Thoracic aorta (tissue), 2 donors: ENCODE measurements around the gene OARD1. TPM values are rescaled to one million over a fixed set of nuclear protein-coding genes. Genes with fewer than 3 reads are reported as not detected.

ENCODE experiments used
- ATAC-seq: fragments of 150-250 bp; one replicate; pipeline ENCODE4 v1.8.0; 2017; ENCODE audit warnings: low read depth; ENCODE audit not compliant: insufficient number of reproducible peaks, low FRiP score
- DNase-seq: peaks from one replicate; pipeline ENCODE4 v3.0.0-alpha.2; 2020; ENCODE audit warnings: low spot score
- H3K27ac ChIP-seq, 2 donors: fragments of 200-600 bp; sonication (generic); 1 replicate in 1 of 2; 2 replicates in 1 of 2; pipeline ENCODE4 v1.5.1; 2016; ENCODE audit warnings: mild to moderate bottlenecking in 2 of 2, moderate library complexity in 2 of 2
- H3K27me3 ChIP-seq: fragments of 200-600 bp; sonication (generic); replicated peaks from 2 replicates; pipeline ENCODE4 v1.6.0; 2016; ENCODE audit warnings: mild to moderate bottlenecking; ENCODE audit not compliant: insufficient read depth
- H3K36me3 ChIP-seq: fragments of 200-600 bp; sonication (generic); one replicate; pipeline ENCODE4 v1.5.1; 2016
- H3K4me1 ChIP-seq, 2 donors: fragments of 200-600 bp; sonication (generic); 1 replicate in 1 of 2; 2 replicates in 1 of 2; pipeline versions ENCODE4 v1.5.1 to v1.6.0; 2016; ENCODE audit warnings: low read depth in 2 of 2, mild to moderate bottlenecking in 1 of 2; ENCODE audit not compliant: control insufficient read depth in 1 of 2
- H3K4me3 ChIP-seq: fragments of 200-600 bp; sonication (generic); 2 replicates; pipeline ENCODE4 v1.5.1; 2016; ENCODE audit warnings: mild to moderate bottlenecking
- H3K9me3 ChIP-seq: fragments of 200-600 bp; sonication (generic); 2 replicates; pipeline ENCODE4 v1.5.1; 2016
- CTCF ChIP-seq: fragments of 200-600 bp; sonication (generic); IDR thresholded peaks from one replicate; pipeline ENCODE4 v1.5.1; 2019; ENCODE audit warnings: antibody characterized with exemption
- total RNA-seq, 2 donors: library from RNA; depleted of rRNA; stranded (reverse); fragments of >200 nt; gene quantifications; one replicate each; pipeline versions ENCODE4 v1.1.0 to v1.2.3, GENCODE V29; 2016

The OARD1 gene
- total RNA-seq, 2 donors from 2014 or later = 3.1 to 15.0 TPM

- ATAC-seq = no peak
- Histone ChIP-seq H3K36me3 (no peaks in the 10 kb centered on the region), H3K9me3 (no peaks in the 10 kb centered on the region)
These were observed 26.5 kb downstream of the OARD1 start for GRCh38 chr6:41045664-41046063.

GRCh38 chr6:41043151-41043550, 29.0 kb downstream of the OARD1 start:
- H3K9me3 ChIP-seq = no peaks in the 10 kb centered on the region
- H3K4me1 ChIP-seq = peaks cover 0 to 8% of the 10 kb centered on the region in 2 donors
- no peak overlapping the region for H3K4me3 ChIP-seq
- H3K36me3 ChIP-seq = no peaks in the 10 kb centered on the region
- no peak for TF ChIP-seq CTCF
- ATAC-seq (no peak), DNase-seq (no peak)
- H3K27ac ChIP-seq = no peak overlapping the region
- H3K27me3 ChIP-seq = no peaks in the 10 kb centered on the region

More at GRCh38 chr6:41045664-41046063, 26.5 kb downstream of the OARD1 start:
- H3K27ac ChIP-seq = no peak overlapping the region
- no peak overlapping the region for H3K4me3 ChIP-seq
- peaks cover 0 to 8% of the 10 kb centered on the region in 2 donors for H3K4me1 ChIP-seq
- TF ChIP-seq CTCF = no peak
- no peaks in the 10 kb centered on the region for H3K27me3 ChIP-seq
- DNase-seq = no peak

GRCh38 chr6:41042226-41043055, 29.7 kb downstream of the OARD1 start, which contains the start of gene TSPO2:
TSS of gene TSPO2 (plus strand) at chr6:41042467. CDS start at chr6:41042986, 519 bp downstream.
- ATAC-seq = no peak
- H3K27me3 ChIP-seq = no peaks in the 10 kb centered on the region
- H3K27ac ChIP-seq = no peak within 1 kb of the TSS
- H3K36me3 ChIP-seq = no peaks in the 10 kb centered on the region
- no peak for TF ChIP-seq CTCF
- H3K4me1 ChIP-seq = peaks cover 0 to 8% of the 10 kb centered on the region in 2 donors
- H3K4me3 ChIP-seq = no peak within 1 kb of the TSS
- DNase-seq = no peak
- no peaks in the 10 kb centered on the region for H3K9me3 ChIP-seq

- ATAC-seq (no peak), DNase-seq (no peak)
- H3K4me3 ChIP-seq = no peak overlapping the region
- TF ChIP-seq CTCF = no peak
- no peaks in the 10 kb centered on the region for H3K36me3 ChIP-seq
- no peaks in the 10 kb centered on the region for H3K27me3 ChIP-seq
- no peaks in the 10 kb centered on the region for H3K4me1 ChIP-seq
- no peaks in the 10 kb centered on the region for H3K9me3 ChIP-seq
- H3K27ac ChIP-seq = no peak overlapping the region
These were observed 31.1 kb downstream of the OARD1 start for GRCh38 chr6:41040940-41041536.

- H3K36me3 ChIP-seq = no peaks in the 10 kb centered on the region
- H3K27ac ChIP-seq = no peak overlapping the region
- H3K27me3 ChIP-seq = no peaks in the 10 kb centered on the region
- no peaks in the 10 kb centered on the region for H3K4me1 ChIP-seq
- ATAC-seq (no peak), DNase-seq (no peak)
- H3K9me3 ChIP-seq = no peaks in the 10 kb centered on the region
- no peak overlapping the region for H3K4me3 ChIP-seq
- TF ChIP-seq CTCF = no peak
These were observed 31.8 kb downstream of the OARD1 start for GRCh38 chr6:41040101-41040939.
